ENCODE data around the gene SPATC1L. TPM values are rescaled to one million over a fixed set of nuclear protein-coding genes. Genes with fewer than 3 reads are reported as not detected.

SPATC1L gene
- total RNA-seq, 1 donor from 2014 or later, result 5.2 TPM

DNA sequence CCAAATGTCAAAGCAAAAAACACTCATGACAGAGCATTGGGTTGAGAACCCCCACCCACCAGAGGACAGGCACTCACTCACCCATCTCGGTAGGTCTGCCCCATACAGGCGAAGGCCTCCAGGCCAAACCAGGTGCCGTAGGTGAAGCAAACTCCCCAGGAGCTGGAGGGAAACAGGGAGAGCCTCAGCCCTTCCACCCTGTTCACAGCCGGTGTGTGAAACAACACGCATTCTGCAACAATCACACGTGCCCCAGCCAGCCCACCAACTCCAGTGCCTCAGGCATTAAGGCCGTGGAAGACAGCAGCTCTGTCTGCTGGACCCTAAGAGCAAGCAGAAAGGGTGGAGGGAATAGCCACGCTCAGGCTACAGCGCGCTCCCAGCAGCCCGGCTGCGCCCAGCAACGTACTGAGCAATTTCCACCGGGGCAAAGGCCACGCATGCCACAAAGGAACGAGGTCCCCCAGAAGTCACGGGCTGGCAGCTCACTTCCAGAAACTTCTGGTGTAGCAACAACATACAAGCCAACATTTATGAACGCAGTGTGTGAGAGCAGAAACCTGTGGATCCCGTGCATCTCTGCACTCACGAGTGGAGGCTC lies 11.4 kb upstream of the SPATC1L start:
- TF ChIP-seq POLR2A (IDR thresholded peaks at IDR 0.05), result no peak
- TF ChIP-seq, protein P1, sequence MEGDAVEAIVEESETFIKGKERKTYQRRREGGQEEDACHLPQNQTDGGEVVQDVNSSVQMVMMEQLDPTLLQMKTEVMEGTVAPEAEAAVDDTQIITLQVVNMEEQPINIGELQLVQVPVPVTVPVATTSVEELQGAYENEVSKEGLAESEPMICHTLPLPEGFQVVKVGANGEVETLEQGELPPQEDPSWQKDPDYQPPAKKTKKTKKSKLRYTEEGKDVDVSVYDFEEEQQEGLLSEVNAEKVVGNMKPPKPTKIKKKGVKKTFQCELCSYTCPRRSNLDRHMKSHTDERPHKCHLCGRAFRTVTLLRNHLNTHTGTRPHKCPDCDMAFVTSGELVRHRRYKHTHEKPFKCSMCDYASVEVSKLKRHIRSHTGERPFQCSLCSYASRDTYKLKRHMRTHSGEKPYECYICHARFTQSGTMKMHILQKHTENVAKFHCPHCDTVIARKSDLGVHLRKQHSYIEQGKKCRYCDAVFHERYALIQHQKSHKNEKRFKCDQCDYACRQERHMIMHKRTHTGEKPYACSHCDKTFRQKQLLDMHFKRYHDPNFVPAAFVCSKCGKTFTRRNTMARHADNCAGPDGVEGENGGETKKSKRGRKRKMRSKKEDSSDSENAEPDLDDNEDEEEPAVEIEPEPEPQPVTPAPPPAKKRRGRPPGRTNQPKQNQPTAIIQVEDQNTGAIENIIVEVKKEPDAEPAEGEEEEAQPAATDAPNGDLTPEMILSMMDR (IDR thresholded peaks at IDR 0.05), result no peak
- no peak for TF ChIP-seq POLR2AphosphoS5 (IDR thresholded peaks at IDR 0.05; ENCODE audit: insufficient read depth in 1 of 2, low read depth in 1 of 2)
- no peak overlapping the region for H3K27ac ChIP-seq
- H3K36me3 ChIP-seq, result peaks cover 0 to 64% of the 10 kb centered on the region in 2 donors
- H3K4me1 ChIP-seq, result peaks cover 10% of the 10 kb centered on the region
- H3K4me3 ChIP-seq, result no peak overlapping the region
- intact Hi-C loops (cut with DNase I), result no loop called here
- H3K9me3 ChIP-seq, result no peaks in the 10 kb centered on the region
- no peak for DNase-seq (ENCODE audit: extremely low spot score in 2 of 2)
- H3K27me3 ChIP-seq, result no peaks in the 10 kb centered on the region

DNA sequence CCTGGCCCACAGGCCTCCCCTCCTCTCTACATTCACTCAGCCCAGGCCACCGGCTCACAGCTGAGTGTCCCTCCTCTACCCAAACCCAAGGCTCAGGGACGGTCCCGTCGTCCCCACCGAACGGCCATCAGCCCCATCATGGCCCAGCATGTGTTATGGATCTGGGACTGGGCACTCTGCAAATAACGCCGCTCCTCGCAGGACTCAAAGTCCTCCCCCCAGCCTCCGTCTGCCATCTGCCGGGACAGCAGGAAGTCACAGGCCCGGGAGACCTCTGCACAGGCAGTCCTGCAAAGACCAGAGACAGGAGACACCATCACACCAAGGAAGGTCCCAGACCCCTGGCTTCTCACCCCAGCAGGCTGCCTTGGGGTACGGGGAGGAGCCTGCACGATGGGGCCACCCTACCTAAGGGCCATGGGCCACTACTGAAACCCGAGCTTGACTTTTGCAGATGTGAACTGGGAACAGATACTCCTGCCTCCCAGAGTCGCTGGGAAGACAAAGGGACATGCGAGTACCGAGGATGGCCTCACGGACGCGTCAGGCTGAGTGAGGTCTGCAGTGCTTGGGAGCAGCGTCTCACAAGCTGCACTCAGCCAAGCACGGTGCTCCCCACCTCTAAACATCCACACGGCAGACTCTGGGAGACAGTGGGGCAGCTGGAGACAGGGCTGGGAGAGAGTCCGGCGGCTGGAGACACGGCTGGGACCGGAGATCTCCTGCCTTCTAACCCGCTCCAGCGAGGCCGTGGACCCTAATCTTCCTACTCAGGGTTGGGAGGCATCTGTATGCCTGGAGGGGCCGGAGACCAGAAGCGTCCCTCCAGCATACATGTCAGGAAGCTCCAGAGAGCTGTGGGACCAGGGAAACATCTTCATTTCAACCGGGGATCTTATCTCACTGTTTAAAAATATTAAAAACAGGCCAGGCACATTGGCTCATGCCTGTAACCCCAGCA lies 10.4 kb upstream of the SPATC1L start:
- Histone ChIP-seq H3K36me3 (peaks cover 0 to 58% of the 10 kb centered on the region in 2 donors), H3K27me3 (no peaks in the 10 kb centered on the region), H3K9me3 (no peaks in the 10 kb centered on the region), H3K27ac (no peak overlapping the region), H3K4me1 (peaks cover 21% of the 10 kb centered on the region), H3K4me3 (no peak overlapping the region)
- peak; percentile 75 to 92 for DNase-seq (ENCODE audit: extremely low spot score in 2 of 2)
- intact Hi-C loops (cut with DNase I), result no loop called here
- TF ChIP-seq, protein P1 (IDR thresholded peaks at IDR 0.05), result no peak
- no peak for TF ChIP-seq POLR2AphosphoS5 (IDR thresholded peaks at IDR 0.05; ENCODE audit: insufficient read depth in 1 of 2, low read depth in 1 of 2)
- no peak for TF ChIP-seq POLR2A (IDR thresholded peaks at IDR 0.05)

DNA sequence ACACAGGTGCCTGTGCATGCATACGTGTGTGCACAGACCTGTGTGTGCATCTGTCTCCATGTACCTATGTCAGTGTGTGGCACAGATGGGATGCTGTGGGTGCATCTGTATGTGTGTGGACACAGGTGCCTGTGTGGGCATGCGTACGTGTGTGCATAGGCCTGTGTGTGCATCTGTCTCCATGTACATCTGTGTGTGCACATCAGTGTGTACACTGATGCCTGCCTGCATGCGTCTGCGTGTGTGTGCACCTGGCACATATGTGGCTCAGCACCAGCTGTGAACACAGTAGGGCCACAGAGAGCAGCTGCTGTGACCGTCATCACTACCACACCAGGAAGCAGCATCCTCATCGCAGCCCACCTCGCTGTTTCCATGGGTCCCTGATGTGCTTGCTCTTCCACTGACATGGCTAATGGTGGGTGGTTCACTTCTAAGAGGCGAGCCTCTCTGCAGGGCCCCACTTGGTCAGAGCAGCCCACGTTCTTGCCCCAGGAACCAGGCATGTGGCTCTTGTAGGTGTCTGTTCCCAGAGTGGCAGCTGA lies 9.6 kb upstream of the SPATC1L start:
- DNase-seq (ENCODE audit: extremely low spot score in 2 of 2), result peak in 1 of 2 donors; percentile 77

DNA sequence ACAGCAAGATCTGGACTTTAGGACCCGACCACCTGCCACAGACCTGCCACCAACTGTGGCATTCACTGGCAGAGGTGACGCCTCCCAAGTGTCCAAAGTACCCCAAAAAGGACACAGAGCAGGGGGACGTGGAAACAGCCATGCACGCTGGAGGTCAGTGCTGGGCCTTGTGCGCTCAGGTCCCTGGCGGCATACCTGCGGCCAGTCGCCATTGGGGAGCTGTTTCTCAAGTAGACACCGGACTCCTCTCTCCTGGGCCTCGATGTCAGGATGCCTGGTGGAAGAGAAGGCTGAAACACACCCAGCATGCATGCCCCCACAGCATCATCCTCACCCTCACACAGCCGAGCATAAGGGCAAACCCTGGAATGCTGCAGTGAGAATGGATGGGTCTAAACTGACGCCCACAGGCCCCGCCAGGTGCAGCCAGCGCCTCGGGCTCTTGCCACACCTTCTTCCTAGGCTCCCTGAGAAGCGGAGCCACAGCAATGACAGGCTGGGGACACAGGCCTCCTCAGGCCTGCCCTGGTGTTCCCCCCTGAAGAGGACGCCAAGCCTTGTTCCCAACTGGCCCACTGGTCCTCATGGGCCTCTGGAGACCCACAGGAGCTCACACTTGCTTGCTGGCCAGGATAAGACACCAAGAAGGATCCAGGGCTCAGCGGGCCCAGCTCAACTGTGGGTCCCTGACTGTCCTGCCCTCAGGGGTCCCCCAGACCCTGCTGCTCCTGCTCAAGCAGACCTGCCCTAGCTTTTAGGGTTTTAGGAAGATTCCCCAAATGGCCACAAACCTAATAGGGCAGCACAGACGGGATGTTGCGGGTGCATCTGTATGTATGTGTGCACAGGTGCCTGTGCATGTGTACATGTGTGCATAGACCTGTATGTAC lies 7.7 kb upstream of the SPATC1L start:
- no peak for TF ChIP-seq POLR2AphosphoS5 (IDR thresholded peaks at IDR 0.05; ENCODE audit: insufficient read depth in 1 of 2, low read depth in 1 of 2)
- TF ChIP-seq, protein P1 (IDR thresholded peaks at IDR 0.05), result no peak
- no peak for TF ChIP-seq POLR2A (IDR thresholded peaks at IDR 0.05)
- no peaks in the 10 kb centered on the region for H3K9me3 ChIP-seq
- H3K27me3 ChIP-seq, result no peaks in the 10 kb centered on the region
- no peak overlapping the region for H3K4me3 ChIP-seq
- intact Hi-C loops (cut with DNase I), result no loop called here
- H3K4me1 ChIP-seq, result peaks cover 41% of the 10 kb centered on the region
- peak overlapping the region; percentile 93 for H3K27ac ChIP-seq
- peak in 1 of 2 donors; percentile 85 for DNase-seq (ENCODE audit: extremely low spot score in 2 of 2)
- H3K36me3 ChIP-seq, result peaks cover 0 to 49% of the 10 kb centered on the region in 2 donors

More for the DNA sequence above, 9.6 kb upstream of the SPATC1L start:
- Histone ChIP-seq H3K27ac (no peak overlapping the region), H3K4me1 (peaks cover 28% of the 10 kb centered on the region), H3K9me3 (no peaks in the 10 kb centered on the region), H3K4me3 (no peak overlapping the region), H3K36me3 (peaks cover 0 to 50% of the 10 kb centered on the region in 2 donors), H3K27me3 (no peaks in the 10 kb centered on the region)
- TF ChIP-seq POLR2AphosphoS5 (IDR thresholded peaks at IDR 0.05; ENCODE audit: insufficient read depth in 1 of 2, low read depth in 1 of 2) (no peak), POLR2A (IDR thresholded peaks at IDR 0.05) (no peak)
- TF ChIP-seq, protein P1 (IDR thresholded peaks at IDR 0.05), result no peak
- intact Hi-C loops (cut with DNase I), result no loop called here
